ENCODE measurements around the gene DAZAP1. TPM values are rescaled to one million over a fixed set of nuclear protein-coding genes. Genes with fewer than 3 reads are reported as not detected.

DAZAP1 gene
- total and polyA plus RNA-seq, 2 of the 4 experiments (the other 2 are of a cell fraction): 22.0 to 62.8 TPM

GRCh38 chr19:1418951-1419738 is 11.8 kb downstream of the DAZAP1 start:
- no peak overlapping the region for H4K5ac ChIP-seq (ENCODE audit: low read depth, low read length)
- H2AFZ ChIP-seq (replicated peaks; ENCODE audit: low read length, poor library complexity): peak overlapping the region; percentile 41
- no peak overlapping the region for H3K18ac ChIP-seq (ENCODE audit: low read depth, low read length)
- H3K27ac ChIP-seq (ENCODE audit: insufficient read depth, low read length): no peak overlapping the region
- no peak for DNase-seq
- H3K4me2 ChIP-seq (ENCODE audit: low read depth, low read length): no peak overlapping the region
- ATAC-seq (ENCODE audit: low read depth): no peak
- dilution Hi-C loops (cut with HindIII; ENCODE audit: low sequenced_read_pairs, unreplicated experiment) (no loop called here), in situ Hi-C loops (cut with MboI; ENCODE audit: low sequenced_read_pairs) (no loop called here), intact Hi-C loops (cut with micrococcal nuclease) (no loop called here)
- no peak overlapping the region for H2BK15ac ChIP-seq (ENCODE audit: low read depth, low read length)
- no peaks in the 10 kb centered on the region for H3K9me3 ChIP-seq (ENCODE audit: control insufficient read depth, insufficient read depth, low read length)
- H4K8ac ChIP-seq (ENCODE audit: low read depth in 2 of 2, low read length in 2 of 2): no peak overlapping the region
- H3K4ac ChIP-seq (ENCODE audit: low read depth, low read length): no peak overlapping the region
- no peak overlapping the region for H3K23ac ChIP-seq (ENCODE audit: low read depth, low read length)
- peak overlapping the region; percentile 43 for H2AK9ac ChIP-seq (replicated peaks; ENCODE audit: low read depth, low read length, poor library complexity)
- peaks cover 19% of the 10 kb centered on the region for H3K4me1 ChIP-seq (ENCODE audit: control insufficient read depth, insufficient read depth, low read length)
- peaks cover 13 to 76% of the 10 kb centered on the region in 2 experiments; a peak in 3 of 4 replicates for H3K79me1 ChIP-seq (ENCODE audit: low read depth in 1 of 2, low read length in 2 of 2)
- no peak overlapping the region for H4K91ac ChIP-seq (ENCODE audit: insufficient read depth, low read depth, low read length)
- peaks cover 17% of the 10 kb centered on the region for H3K9me1 ChIP-seq (ENCODE audit: insufficient read depth, low read length)
- H3K56ac ChIP-seq (ENCODE audit: extremely low read depth, insufficient read depth, low read length): no peak overlapping the region
- H2BK5ac ChIP-seq (ENCODE audit: low read depth, low read length, poor library complexity, severe bottlenecking): no peak overlapping the region
- H3K36me3 ChIP-seq (ENCODE audit: control insufficient read depth, insufficient read depth, low read length): peaks cover 56% of the 10 kb centered on the region
- POLR2A ChIA-PET (ENCODE audit: unreplicated experiment): interaction anchor here (0.5 kb wide), 1 partner anchor 154 kb away, joined by 6 read pairs; no protein-coding TSS in a partner anchor
- H3K27me3 ChIP-seq (ENCODE audit: control insufficient read depth, insufficient read depth, low read length): no peaks in the 10 kb centered on the region
- CTCF ChIA-PET: no interaction called here
- no TSS peak for BruUV-seq (replicated peaks)
- H3K14ac ChIP-seq (replicated peaks; ENCODE audit: low read depth, low read length): no peak overlapping the region
- H2BK120ac ChIP-seq (ENCODE audit: low read depth, low read length): no peak overlapping the region
- H4K20me1 ChIP-seq (ENCODE audit: insufficient read depth, low read length): peaks cover 89% of the 10 kb centered on the region
- WGBS, 2 experiments (ENCODE audit: extremely low coverage in 2 of 2, insufficient read length in 1 of 2): 98% methylated on average over 11 of the region's 21 CpGs; no CpG with 5 or more reads in 1 of the 2 experiments
- no peak overlapping the region for H2BK20ac ChIP-seq (ENCODE audit: low read depth, low read length)
- no peak overlapping the region for H3K4me3 ChIP-seq (ENCODE audit: insufficient read depth, low read depth, low read length)
- no peak overlapping the region for H3K9ac ChIP-seq (ENCODE audit: low read depth, low read length)
- no peak overlapping the region for H2AK5ac ChIP-seq (ENCODE audit: low read depth, low read length)
- TF ChIP-seq CTCF (conservative IDR thresholded peaks at IDR 0.05; ENCODE audit: low read depth, low read length) (no peak), CEBPB (IDR thresholded peaks at IDR 0.05; ENCODE audit: low read depth, low read length) (no peak), BHLHE40 (IDR thresholded peaks at IDR 0.05; ENCODE audit: low read depth, low read length) (no peak), MAZ (IDR thresholded peaks at IDR 0.05; ENCODE audit: borderline replicate concordance, low read depth, low read length) (no peak), MXI1 (IDR thresholded peaks at IDR 0.05; ENCODE audit: borderline replicate concordance, low read depth, low read length) (no peak), MAFK (IDR thresholded peaks at IDR 0.05; ENCODE audit: low read depth, low read length) (no peak), RCOR1 (IDR thresholded peaks at IDR 0.05; ENCODE audit: insufficient replicate concordance, low read length) (no peak), RAD21 (IDR thresholded peaks at IDR 0.05; ENCODE audit: low read length) (no peak), POLR2A (IDR thresholded peaks at IDR 0.05; ENCODE audit: low read depth, low read length) (no peak), FOS (IDR thresholded peaks at IDR 0.05; ENCODE audit: low read depth, low read length) (no peak), USF2 (IDR thresholded peaks at IDR 0.05; ENCODE audit: low read depth, low read length) (no peak), RFX5 (IDR thresholded peaks at IDR 0.05; ENCODE audit: low read depth, low read length) (no peak), CHD1 (IDR thresholded peaks at IDR 0.05; ENCODE audit: low read depth, low read length) (no peak), SMC3 (IDR thresholded peaks at IDR 0.05; ENCODE audit: low read depth, low read length) (no peak)
- TF ChIP-seq, protein P1, sequence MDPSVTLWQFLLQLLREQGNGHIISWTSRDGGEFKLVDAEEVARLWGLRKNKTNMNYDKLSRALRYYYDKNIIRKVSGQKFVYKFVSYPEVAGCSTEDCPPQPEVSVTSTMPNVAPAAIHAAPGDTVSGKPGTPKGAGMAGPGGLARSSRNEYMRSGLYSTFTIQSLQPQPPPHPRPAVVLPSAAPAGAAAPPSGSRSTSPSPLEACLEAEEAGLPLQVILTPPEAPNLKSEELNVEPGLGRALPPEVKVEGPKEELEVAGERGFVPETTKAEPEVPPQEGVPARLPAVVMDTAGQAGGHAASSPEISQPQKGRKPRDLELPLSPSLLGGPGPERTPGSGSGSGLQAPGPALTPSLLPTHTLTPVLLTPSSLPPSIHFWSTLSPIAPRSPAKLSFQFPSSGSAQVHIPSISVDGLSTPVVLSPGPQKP (IDR thresholded peaks at IDR 0.05; ENCODE audit: borderline replicate concordance, low read depth, low read length): no peak
